ENCODE measurements around the gene CAPRIN2.

DNA sequence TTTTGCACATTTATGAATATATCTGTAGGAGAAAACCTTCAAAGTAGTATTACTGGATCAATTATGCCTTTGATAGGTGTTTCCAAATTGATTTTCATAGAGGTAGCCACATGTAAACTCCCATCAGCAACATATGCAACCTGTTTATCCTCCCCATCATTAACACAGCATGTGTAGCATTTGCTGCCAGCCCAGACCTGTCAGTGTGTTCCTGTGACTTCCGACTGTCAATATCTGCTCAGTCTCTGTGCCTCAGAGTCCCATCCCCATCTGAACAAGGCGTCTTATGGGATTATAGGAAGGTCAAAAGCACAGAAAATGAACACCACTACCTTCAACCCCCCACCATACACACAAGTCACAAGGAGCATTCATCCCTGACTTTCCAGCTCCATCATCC is 9.5 kb upstream of the CAPRIN2 start:
- TF ChIP-seq EP300 (IDR thresholded peaks at IDR 0.05) = no peak
- TF ChIP-seq POLR2A (IDR thresholded peaks at IDR 0.05) = no peak
- TF ChIP-seq, protein P1, sequence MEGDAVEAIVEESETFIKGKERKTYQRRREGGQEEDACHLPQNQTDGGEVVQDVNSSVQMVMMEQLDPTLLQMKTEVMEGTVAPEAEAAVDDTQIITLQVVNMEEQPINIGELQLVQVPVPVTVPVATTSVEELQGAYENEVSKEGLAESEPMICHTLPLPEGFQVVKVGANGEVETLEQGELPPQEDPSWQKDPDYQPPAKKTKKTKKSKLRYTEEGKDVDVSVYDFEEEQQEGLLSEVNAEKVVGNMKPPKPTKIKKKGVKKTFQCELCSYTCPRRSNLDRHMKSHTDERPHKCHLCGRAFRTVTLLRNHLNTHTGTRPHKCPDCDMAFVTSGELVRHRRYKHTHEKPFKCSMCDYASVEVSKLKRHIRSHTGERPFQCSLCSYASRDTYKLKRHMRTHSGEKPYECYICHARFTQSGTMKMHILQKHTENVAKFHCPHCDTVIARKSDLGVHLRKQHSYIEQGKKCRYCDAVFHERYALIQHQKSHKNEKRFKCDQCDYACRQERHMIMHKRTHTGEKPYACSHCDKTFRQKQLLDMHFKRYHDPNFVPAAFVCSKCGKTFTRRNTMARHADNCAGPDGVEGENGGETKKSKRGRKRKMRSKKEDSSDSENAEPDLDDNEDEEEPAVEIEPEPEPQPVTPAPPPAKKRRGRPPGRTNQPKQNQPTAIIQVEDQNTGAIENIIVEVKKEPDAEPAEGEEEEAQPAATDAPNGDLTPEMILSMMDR (IDR thresholded peaks at IDR 0.05) = no peak
